Measurements from ENCODE around the gene VPREB1.

Gene VPREB1, protein sequence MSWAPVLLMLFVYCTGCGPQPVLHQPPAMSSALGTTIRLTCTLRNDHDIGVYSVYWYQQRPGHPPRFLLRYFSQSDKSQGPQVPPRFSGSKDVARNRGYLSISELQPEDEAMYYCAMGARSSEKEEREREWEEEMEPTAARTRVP

DNA sequence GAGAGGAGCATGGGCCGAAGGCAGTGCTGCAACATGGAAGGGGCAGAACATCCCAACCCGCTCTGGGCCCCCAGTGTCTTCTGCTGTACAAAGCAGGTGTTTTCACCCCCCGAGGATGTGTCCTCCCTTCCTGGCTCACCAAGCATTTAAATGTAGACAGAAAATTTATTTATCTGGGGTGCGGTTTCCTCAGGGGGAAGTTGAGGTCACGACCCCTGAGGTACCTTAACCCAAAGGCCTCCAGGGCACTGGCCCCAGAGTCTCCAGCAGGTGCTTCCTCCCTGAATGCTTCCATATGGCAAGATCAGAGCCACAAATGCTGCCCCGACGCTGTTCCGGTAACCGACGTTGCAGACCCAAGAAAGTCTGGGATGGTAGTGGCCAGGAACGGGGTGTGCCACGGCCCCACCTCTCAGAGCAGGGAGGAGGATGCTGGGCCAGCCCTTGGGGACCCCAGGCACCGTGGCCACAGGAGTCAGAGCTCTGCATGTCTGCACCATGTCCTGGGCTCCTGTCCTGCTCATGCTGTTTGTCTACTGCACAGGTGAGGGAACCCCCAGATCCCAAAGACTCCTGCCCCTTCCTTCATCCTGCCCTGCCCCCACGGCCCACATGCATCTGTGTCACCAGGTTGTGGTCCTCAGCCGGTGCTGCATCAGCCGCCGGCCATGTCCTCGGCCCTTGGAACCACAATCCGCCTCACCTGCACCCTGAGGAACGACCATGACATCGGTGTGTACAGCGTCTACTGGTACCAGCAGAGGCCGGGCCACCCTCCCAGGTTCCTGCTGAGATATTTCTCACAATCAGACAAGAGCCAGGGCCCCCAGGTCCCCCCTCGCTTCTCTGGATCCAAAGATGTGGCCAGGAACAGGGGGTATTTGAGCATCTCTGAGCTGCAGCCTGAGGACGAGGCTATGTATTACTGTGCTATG is at the start of gene VPREB1:
VPREB1 (plus strand) TSS at position 471 of the 935 bp plus-strand sequence; CDS start at position 499, 28 bp downstream.
- DNase-seq (ENCODE audit: extremely low spot score), result no peak
- ChIA-PET CTCF (interaction anchor here (1.1 to 2.4 kb wide), 5 partner anchors 9 to 99 kb away, joined by 3 to 11 read pairs (median 4); no protein-coding TSS in a partner anchor), POLR2A (no interaction called here)
- TF ChIP-seq, protein P1, sequence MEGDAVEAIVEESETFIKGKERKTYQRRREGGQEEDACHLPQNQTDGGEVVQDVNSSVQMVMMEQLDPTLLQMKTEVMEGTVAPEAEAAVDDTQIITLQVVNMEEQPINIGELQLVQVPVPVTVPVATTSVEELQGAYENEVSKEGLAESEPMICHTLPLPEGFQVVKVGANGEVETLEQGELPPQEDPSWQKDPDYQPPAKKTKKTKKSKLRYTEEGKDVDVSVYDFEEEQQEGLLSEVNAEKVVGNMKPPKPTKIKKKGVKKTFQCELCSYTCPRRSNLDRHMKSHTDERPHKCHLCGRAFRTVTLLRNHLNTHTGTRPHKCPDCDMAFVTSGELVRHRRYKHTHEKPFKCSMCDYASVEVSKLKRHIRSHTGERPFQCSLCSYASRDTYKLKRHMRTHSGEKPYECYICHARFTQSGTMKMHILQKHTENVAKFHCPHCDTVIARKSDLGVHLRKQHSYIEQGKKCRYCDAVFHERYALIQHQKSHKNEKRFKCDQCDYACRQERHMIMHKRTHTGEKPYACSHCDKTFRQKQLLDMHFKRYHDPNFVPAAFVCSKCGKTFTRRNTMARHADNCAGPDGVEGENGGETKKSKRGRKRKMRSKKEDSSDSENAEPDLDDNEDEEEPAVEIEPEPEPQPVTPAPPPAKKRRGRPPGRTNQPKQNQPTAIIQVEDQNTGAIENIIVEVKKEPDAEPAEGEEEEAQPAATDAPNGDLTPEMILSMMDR (IDR thresholded peaks at IDR 0.05; ENCODE audit: control extremely low read depth, extremely low read depth, low read depth, missing control alignments), result no peak

DNA sequence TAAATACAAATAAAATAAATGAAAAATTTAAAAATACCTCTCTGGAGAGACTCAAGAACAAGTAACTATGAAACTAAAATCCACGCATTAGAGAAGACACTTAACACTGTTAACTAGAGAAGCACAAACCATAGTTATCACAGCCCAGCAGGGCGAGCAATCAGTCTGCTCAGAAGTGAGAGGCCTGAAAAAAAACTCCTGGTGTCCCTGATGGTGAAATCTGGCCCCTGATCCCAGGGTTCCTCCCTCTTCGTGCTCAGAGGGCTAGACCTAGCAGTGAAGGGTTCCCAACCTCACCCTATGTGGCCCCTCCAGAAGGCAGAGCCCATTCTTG is 49.7 kb upstream of the VPREB1 start:
- DNase-seq (ENCODE audit: extremely low spot score), result no peak
- ChIA-PET POLR2A (no interaction called here), CTCF (interaction anchor here (1.2 to 22.6 kb wide), 7 partner anchors 11 to 41 kb away, joined by 4 to 350 read pairs (median 31); no protein-coding TSS in a partner anchor)
- TF ChIP-seq, protein P1 (IDR thresholded peaks at IDR 0.05; ENCODE audit: control extremely low read depth, extremely low read depth, low read depth, missing control alignments), result no peak

DNA sequence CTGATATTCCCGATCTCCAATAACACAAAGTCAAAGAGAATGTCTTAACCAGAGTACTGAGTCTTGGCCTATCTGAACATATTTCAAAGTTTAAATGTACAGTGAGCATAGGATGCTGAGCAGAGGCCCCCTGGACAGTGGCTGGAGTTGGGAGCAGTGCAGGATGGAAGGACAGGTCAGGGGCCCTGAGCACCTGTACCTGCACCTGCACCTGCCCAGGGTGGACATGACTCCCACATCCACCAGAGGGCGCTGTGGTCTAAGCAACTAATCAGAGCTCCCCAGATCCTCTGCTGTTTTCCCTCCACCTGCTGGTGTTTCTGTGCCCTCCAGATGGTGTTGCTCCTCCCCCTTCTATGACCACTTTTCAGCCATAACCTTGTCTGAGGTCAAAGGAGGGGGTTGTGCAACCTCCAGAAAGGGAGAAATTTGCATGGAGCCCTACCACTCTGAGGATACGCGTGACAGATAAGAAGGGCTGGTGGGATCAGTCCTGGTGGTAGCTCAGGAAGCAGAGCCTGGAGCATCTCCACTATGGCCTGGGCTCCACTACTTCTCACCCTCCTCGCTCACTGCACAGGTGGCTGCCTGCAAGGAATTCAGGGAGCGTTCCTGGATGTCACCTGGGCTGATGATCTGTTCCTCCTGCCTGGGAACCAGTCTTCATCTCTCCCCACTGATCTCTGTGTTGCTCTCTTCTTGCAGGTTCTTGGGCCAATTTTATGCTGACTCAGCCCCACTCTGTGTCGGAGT is 49.1 kb upstream of the VPREB1 start:
- TF ChIP-seq, protein P1 (IDR thresholded peaks at IDR 0.05; ENCODE audit: control extremely low read depth, extremely low read depth, low read depth, missing control alignments), result peak; percentile 91
- POLR2A ChIA-PET, result no interaction called here
- CTCF ChIA-PET, result interaction anchor here (0.7 to 22.6 kb wide), 23 partner anchors 9 to 227 kb away, joined by 3 to 350 read pairs (median 6); no protein-coding TSS in a partner anchor
- peak; percentile 87 for DNase-seq (ENCODE audit: extremely low spot score)

DNA sequence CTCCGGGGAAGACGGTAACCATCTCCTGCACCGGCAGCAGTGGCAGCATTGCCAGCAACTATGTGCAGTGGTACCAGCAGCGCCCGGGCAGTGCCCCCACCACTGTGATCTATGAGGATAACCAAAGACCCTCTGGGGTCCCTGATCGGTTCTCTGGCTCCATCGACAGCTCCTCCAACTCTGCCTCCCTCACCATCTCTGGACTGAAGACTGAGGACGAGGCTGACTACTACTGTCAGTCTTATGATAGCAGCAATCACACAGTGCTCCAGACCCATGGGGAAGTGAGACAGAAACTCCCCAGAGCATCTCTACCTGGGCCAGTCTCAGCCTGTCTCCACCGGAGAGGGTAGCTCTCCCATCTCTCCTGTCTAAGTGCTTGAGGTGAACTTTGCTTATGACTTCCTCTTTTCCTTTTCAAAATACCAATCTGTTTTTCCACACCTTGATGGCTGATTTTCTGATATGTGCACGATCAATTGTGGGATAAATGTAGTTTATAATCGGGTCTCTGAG is 48.5 kb upstream of the VPREB1 start:
- CTCF ChIA-PET, result interaction anchor here (0.7 to 22.6 kb wide), 24 partner anchors 9 to 227 kb away, joined by 3 to 350 read pairs (median 6); no protein-coding TSS in a partner anchor
- peak; percentile 77 for DNase-seq (ENCODE audit: extremely low spot score)
- POLR2A ChIA-PET, result no interaction called here

DNA sequence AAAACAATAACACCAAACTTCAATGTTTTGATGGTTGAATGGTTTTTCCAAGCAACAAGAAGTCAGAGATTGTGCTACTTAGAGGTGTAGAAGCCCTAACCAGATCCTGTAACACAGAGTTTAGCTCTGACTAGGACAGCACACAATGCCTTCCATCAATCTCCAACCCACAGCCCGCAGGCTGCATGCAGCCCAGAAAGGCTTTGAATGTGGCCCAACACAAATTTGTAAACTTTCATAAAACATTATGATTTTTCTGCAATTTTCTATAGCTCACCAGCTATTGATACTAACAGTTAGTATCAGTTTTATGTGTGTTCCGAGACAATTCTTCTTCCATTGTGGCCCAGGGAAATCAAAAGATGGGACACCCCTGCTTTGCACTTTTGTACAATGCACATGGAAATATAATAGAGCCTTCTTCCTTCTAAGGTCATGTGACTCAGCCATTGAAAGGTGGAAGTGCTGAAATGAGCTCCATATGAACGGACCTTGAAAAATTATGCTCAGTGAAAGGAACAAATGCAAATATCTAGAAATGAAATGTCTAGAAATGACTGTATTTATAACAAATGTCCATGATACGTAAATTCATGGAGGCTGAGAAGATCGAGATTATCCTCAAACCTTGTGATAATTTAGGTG is 47.6 kb upstream of the VPREB1 start:
- TF ChIP-seq, protein P1 (IDR thresholded peaks at IDR 0.05; ENCODE audit: control extremely low read depth, extremely low read depth, low read depth, missing control alignments), result no peak
- ChIA-PET POLR2A (no interaction called here), CTCF (interaction anchor here (0.8 to 22.6 kb wide), 18 partner anchors 9 to 226 kb away, joined by 3 to 350 read pairs (median 7); no protein-coding TSS in a partner anchor)
- no peak for DNase-seq (ENCODE audit: extremely low spot score)

More for the DNA sequence above, 48.5 kb upstream of the VPREB1 start:
- TF ChIP-seq, protein P1 (IDR thresholded peaks at IDR 0.05; ENCODE audit: control extremely low read depth, extremely low read depth, low read depth, missing control alignments), result no peak

Data from GM10248 (cell line).